Measurements from ENCODE around the gene DLGAP4.

DLGAP4 gene

DNA sequence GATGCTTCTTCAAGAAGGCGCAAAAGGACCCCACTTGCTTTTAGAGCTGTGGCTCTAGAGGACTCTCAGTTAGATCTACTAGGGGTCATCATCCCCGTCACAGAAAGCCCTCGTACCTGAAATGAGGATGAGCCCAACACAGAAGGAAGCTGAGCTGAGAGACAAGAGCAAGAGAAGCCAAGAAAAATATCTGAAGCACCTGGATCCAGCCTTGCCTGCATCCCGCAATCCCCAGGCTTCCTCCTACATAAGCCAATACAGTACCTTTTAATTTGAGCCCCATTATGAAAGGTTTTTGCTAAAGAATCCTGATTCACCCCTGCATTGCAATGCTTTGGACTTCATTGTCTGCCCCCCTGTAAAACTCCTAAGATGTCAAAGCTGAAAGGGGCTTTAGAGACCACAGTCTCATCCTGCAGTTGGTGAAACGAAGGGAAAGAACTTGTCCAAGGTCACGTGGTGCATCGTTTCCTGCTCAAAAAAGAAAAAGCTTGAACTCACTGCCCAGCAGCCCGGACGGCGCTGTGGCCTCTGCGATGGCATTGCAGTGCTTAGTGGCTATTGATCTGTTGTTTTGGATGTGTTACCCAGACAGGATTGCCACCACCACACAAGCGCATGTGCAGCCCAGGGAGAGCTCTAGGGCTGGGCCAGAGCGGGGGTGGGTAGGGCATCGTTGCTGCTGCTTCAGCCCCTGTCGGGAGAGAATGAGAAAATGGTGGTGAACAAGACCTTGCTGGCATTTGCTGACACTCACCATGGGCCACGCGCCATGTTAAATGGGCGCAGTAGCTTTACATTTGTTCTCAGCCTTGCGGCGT lies 41.5 kb upstream of the DLGAP4 start:
- H3K4me3 ChIP-seq (ENCODE audit: low read depth, low read length), result no peak overlapping the region
- no peak for DNase-seq (ENCODE audit: low read depth)
- TF ChIP-seq, protein P1, sequence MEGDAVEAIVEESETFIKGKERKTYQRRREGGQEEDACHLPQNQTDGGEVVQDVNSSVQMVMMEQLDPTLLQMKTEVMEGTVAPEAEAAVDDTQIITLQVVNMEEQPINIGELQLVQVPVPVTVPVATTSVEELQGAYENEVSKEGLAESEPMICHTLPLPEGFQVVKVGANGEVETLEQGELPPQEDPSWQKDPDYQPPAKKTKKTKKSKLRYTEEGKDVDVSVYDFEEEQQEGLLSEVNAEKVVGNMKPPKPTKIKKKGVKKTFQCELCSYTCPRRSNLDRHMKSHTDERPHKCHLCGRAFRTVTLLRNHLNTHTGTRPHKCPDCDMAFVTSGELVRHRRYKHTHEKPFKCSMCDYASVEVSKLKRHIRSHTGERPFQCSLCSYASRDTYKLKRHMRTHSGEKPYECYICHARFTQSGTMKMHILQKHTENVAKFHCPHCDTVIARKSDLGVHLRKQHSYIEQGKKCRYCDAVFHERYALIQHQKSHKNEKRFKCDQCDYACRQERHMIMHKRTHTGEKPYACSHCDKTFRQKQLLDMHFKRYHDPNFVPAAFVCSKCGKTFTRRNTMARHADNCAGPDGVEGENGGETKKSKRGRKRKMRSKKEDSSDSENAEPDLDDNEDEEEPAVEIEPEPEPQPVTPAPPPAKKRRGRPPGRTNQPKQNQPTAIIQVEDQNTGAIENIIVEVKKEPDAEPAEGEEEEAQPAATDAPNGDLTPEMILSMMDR (IDR thresholded peaks at IDR 0.05; ENCODE audit: control insufficient read depth, extremely low read depth, insufficient read depth), result no peak

DNA sequence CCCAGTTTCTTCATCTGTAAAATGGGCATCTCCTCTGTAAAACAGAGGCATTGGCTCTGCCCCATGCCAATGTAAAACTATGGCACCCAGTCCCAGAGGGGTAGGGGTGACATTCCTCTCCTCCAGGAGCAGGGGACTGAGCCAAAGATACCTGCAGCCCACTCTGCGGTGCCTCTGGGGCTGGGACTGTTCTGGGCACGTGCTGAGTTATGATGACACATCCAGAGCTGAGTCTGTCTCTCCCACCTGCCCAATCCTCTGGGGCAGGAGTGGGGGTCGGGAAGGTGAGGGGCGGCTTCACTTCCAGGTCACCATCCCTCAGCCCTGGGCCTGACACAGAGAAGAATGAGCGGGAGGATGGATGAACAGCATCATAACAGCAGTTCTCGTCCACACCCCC lies 40.0 kb upstream of the DLGAP4 start:
- H3K4me3 ChIP-seq (ENCODE audit: low read depth, low read length), result no peak overlapping the region
- DNase-seq (ENCODE audit: low read depth), result no peak
- TF ChIP-seq, protein P1 (IDR thresholded peaks at IDR 0.05; ENCODE audit: control insufficient read depth, extremely low read depth, insufficient read depth), result no peak

DNA sequence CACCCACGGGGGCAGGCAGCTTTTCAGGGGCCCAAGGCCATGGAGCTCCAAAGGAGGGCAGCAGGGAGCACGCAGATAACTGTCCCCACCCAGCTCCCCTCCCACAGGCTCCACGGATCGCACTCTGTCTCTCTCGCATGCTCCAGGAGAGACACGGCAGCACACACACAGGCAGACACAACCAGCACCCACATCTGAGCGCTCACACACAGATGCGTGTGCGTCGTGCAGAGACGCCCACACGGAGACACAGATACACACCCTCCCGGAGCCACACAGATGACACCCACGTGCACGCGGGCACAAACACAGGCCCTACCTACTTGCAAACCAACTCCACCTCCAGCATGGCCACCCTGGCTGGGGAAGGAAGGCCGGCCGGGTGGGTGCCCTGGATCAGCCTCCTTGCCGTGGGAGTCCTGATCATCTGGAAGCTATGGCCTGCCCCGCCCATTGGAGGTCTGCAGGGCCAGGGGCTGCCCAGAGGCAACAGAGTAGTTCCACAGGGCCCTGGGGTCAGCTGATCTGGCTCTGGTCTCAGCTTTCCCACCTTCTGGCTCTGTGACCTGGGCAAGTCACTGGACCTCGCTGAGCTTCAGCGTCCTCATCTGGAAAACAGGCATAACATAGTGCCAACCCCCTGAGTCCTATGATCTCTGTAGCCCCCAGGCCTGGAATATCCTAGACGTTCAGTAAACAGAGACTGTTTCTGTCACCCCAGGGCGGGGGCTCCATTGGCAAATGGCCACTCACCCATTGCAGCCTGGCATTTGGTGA lies 38.3 kb upstream of the DLGAP4 start:
- no peak overlapping the region for H3K4me3 ChIP-seq (ENCODE audit: low read depth, low read length)
- no peak for DNase-seq (ENCODE audit: low read depth)
- TF ChIP-seq, protein P1 (IDR thresholded peaks at IDR 0.05; ENCODE audit: control insufficient read depth, extremely low read depth, insufficient read depth), result no peak

DNA sequence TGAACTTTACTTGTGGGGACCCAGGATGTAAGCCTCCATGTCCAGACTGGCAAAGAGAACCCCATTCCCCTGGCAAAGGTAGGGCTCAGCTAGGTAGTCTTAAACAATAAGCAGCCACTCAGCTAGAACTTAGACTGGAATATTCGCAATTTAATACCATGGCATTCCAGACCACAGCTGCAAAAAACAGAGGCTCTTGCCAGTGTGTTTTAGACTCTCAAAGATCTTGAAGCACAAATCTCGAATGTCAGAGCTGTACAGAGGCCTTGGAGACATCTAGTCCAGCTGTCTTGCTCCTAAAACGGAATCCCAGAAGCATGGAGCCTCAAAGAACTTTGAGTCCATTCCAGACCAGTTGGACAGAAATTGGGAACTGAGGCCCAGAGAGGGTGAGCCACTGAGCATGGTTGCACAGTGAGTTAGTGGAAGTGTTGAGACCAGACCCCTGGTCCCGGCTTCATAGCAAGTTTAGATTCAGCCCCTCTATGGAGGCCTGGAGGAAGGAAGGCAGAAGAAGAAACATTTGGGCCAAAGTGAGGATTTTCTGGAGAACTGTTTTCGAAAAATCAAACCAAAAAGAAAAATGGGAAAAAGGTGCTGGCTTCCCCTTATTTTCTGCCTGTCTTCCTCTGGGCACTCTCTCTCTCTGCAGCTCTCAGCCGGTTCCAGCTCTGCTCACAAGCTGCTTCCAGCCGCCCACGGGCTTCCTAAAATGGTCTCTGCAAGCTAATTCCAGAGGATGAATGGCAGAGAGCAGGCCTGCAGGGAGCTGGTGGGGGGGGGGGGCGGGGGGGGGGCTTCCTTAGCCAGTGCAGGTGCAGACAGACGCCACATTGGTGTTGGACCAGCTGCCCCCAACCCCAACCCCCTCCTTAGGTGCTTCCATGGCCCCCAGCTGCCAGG lies 37.4 kb upstream of the DLGAP4 start:
- TF ChIP-seq, protein P1 (IDR thresholded peaks at IDR 0.05; ENCODE audit: control insufficient read depth, extremely low read depth, insufficient read depth), result no peak
- H3K4me3 ChIP-seq (ENCODE audit: low read depth, low read length), result no peak overlapping the region
- no peak for DNase-seq (ENCODE audit: low read depth)

DNA sequence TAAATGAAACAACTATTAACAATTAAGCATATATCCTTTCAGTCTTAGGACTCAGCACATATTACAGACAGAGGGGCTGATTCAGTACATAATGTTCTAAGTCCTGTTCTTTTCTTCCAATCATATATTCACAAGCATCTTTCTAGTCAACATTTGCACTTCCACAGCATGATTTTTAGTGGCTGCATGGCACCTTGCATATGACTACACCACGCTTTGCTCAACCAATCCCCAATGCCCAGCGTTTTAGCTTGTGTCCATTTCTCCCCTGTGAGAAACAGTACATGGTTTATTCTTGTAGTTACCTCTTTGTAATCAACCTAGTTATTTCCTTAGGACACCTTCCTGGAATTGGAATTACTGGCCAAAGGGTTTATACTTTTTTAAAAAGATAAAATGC lies 36.6 kb upstream of the DLGAP4 start:
- no peak for DNase-seq (ENCODE audit: low read depth)
- TF ChIP-seq, protein P1 (IDR thresholded peaks at IDR 0.05; ENCODE audit: control insufficient read depth, extremely low read depth, insufficient read depth), result no peak
- H3K4me3 ChIP-seq (ENCODE audit: low read depth, low read length), result no peak overlapping the region

DNA sequence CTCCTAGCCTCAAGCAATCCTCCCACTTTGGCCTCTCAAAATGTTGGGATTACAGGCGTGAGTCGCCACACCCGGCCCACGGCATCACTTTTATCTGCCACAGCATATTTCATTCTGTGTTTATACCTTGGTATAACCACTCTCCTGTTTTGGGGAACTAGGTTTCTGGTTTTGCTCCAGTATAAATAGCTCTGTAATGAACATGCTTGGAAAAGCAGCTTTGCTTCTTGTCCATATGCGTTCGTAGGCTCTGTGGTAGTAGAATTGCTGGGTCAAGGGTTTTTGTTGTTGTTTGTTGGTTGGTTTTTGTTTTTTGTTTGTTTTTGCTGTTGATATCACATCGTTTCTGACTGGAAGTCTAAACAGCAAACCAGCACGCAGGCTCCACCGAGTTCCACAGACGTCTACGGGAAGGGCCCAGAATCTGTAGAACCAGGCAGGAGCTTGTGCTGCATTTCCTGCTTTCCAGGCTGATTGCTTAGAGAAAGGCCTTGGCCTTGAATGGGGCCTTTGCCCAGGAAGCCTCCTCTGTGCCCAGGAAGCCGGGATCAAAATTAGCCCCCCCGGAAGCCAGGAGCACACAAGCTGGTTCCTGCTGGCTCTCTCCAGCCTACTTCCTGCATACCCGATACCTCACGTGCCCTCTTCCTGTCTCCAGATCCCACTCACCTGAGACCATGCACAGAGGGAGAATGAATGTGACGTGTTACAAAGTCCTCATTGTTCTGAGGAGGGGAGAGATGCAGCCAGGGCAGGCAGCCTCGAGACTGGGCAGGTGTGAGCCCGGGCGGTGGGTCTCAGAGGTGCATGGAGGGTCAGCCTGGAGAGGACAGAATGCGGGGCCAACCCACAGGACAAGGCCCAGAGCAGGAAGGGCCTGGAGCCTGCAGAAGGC lies 35.1 kb upstream of the DLGAP4 start:
- TF ChIP-seq, protein P1 (IDR thresholded peaks at IDR 0.05; ENCODE audit: control insufficient read depth, extremely low read depth, insufficient read depth), result no peak
- DNase-seq (ENCODE audit: low read depth), result no peak
- H3K4me3 ChIP-seq (ENCODE audit: low read depth, low read length), result no peak overlapping the region
